HG03045 (cell line): ENCODE results near the gene STK32C.
"Not testable (repeated sequence)": the region's sequence is repeated elsewhere in the genome, so short reads cannot be mapped to it uniquely, and the experiment has no call there.

Experiments
- ATAC-seq: cut with Tn5 transposase; IDR thresholded peaks from one replicate; pipeline ENCODE4 v1.9.1; 2021; ENCODE audit warnings: mild to moderate bottlenecking, moderate library complexity; ENCODE audit not compliant: unreplicated experiment

Gene STK32C

GRCh38 chr10:132220996-132221395 is 86.8 kb downstream of the STK32C start:
- ATAC-seq, result not testable (repeated sequence)

DNA sequence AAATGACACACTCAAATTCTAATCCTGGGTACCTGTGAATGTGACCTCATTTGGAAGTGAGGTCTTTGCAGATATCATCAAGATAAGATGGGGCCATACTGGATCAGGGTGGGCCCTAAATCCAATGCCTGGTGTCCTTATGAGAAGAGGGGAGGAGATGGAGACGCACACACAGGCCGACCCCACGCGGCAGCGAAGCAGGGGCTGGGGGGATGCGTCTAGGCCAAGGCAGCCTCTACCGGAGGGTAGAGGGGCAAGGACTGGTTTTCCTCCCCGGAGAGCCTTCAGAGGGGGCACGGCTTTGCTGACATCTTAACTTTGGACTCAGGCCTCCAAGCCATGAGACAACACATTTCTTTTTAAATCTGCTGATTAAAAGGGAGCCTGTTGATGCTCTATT is 87.7 kb downstream of the STK32C start:
- no peak for ATAC-seq

DNA sequence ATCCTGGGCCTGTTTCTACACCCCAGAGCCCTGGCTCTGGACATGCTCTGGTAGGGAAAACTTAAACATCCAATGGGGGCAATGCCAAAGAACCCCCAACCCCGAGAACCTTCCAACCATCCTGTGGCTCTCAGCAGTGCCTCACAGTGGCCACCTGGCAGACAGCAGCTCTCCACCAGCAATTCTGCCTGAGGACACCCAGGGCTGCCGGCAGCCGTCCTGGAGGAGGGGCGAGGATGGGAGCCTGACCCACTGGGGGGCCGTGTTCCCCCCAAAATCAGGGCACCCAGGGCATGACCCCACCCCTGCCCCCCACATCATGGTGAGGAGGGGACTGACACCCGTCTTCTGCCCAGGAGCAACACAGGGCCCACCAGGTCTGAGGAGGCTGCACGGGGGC is 88.3 kb downstream of the STK32C start:
- ATAC-seq, result no peak

DNA sequence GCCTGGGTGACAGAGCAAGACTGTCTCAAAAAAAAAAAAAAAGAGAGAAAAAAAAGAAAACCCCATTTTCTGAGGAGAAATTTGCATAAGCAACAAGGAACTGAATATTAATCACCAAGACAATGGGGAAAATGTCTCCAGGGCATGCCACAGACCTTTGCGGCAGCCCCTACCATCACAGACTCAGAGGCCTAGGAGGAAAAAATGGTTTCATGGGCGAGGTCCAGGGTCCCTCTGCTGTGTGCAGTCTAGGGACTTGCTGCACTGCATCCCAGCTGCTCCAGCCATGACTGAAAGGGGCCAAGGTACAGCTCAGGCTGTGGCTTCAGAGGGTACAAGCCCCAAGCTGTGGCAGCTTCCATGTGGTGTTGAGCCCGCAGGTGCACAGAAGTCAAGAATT is 91.3 kb downstream of the STK32C start:
- ATAC-seq, result not testable (repeated sequence)

- ATAC-seq, result no peak
These were observed 93.8 kb downstream of the STK32C start for GRCh38 chr10:132213917-132214316.

- ATAC-seq, result no peak
These were observed 94.9 kb downstream of the STK32C start for GRCh38 chr10:132212816-132213215.

- no peak for ATAC-seq
These were observed 96.5 kb downstream of the STK32C start for GRCh38 chr10:132211246-132211645.

DNA sequence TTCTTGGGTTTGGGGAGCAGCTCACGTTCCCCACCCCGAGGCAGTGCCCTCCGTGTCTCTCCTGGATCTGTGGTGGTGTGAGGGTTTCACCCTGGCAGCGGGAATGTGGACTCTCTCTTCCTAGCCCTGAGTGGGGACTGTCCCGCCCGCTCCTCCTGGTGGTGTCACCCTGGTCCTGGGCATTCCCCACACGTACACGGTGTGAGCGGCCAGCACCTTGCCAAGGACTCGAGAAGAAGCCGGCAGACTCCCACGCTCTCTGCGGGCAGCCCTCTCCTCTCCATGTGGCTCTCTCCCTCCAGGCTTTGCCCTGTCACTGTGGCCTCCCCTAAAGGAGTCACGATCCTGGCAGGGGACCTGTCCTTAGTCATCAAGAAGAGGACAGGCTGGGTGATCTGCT is 97.0 kb downstream of the STK32C start:
- no peak for ATAC-seq

- no peak for ATAC-seq
These were observed 97.7 kb downstream of the STK32C start for GRCh38 chr10:132209978-132210530.

GRCh38 chr10:132209130-132209529 is 98.6 kb downstream of the STK32C start:
- no peak for ATAC-seq

- no peak for ATAC-seq
These were observed 99.2 kb downstream of the STK32C start for GRCh38 chr10:132208462-132209050.

- no peak for ATAC-seq
These were observed 100.0 kb downstream of the STK32C start for GRCh38 chr10:132207536-132208461.

DNA sequence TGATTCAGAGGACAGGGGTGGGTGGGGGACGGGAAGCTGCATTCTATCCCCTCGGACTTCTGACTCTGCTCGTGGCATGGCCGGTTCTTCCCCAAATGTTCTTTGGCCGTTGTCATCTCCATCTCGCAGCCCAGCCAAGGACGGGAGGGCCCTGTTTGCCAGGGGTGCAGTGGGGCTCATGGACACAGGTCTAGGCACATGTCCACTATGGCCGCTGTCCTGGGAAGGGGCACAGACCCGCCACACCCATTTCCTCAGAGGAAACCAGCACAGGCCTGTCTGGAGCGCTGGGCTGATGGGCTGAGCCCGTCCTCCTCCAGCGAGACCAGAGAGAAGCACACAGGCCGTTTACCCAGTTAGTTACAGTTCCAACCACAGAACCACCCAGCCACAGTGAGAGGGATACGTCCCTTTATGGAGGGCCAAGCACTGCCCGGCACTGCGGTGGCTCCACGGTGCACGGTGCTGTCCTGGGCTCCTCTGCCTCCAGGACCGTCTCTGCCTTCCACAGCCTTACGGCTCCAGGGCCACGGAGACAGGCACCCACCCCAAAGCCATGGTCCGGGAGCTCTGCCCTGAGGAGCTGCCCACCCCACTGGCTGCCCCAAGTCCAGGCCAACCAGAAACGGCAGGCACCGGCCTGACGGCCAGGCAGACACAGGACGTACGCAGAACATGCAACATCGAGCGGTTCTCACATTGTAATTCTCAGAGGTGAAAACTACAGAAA is 100.8 kb downstream of the STK32C start:
- no peak for ATAC-seq

DNA sequence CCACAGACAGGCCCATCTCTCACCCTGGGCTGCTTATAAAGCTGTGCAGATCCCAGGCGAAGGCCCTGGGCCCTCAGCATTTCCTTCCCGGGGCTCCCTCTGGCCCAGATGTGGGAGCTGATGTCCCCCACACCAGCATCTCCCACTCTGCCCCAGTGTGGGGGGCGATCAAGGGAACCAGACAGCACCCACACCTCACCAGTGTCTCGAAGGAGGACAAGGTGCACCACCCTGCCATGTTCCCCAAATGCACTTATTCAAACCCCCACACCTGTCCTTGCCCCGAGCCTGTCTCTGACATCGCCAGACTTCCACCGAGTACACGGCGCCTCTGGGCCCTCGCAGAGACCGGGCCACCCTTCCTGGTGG is 101.4 kb downstream of the STK32C start:
- no peak for ATAC-seq

- no peak for ATAC-seq
These were observed 101.9 kb downstream of the STK32C start for GRCh38 chr10:132205650-132206376.

DNA sequence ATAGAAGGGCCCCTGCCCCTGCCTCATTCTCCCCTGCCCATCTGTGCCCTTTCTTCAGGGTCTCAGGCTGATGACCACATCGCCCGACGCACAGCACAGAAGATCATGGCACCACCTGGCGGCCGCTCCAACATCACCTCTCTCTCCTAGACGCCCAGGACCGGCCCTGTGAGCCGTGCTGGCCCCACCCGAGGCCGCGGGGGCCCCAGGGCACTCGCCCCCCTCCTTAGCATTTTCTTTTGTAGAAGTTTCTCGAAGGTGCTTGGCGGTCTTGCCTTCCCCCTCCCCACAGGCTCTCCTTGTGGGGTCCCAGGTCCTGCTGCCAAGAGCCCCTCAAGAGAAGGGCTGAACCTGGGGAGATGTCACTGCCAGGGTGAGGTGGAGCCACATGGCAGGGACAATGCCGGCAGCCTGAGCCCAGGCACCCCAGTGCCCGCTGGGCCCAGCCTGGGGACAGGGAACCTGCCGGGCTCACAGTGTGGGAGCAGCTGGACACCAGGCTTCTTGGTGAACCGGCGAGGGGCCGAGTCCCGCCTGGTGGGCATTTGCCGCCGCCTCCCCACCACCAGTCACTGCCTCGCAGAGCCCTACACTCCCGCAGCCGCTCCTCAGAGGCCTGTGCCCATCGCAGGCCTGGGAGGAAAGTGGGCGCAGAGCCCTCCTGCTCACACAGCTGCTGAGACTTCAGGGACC is 102.8 kb downstream of the STK32C start:
- ATAC-seq, result no peak

DNA sequence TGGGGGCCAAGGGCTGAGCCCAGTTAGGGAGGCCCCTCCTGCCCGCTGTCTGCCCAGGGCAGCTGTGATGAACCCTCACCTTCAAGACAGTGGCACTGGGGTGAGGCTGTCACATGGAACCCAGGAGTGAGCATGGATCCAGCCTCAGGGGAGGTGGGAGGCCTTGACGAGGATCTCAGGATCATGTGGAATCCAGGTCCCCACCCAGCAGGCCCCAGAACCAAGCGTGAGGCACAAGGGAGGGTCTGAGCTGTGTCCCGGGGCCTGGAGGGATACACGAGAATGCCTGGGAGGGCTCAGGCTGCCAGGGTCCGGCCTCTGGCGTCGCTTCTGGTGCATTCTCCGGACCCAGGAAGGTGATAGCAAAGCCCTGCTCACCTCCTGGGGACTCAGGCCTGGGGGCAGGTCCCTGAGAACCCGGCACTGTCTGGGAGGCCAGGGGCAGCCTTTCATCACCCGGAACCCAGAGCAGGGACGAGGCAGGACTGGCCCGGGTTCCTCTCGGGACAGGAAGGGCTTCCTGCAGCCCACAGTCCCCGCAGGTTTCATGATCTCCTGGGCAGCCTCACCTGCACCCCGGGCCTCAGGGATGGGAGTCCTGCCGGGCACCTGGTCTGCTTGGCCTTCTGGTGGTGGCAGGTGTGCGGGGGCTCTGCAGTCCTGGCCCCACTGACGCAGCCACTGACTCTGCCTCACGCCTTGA is 103.5 kb downstream of the STK32C start:
- no peak for ATAC-seq

GRCh38 chr10:132203256-132204077 is 104.3 kb downstream of the STK32C start:
- ATAC-seq, result no peak
